WERI-Rb-1 (cell line): ENCODE data around the gene CD99.

Experiments used
- DNase-seq: peaks from one replicate; pipeline ENCODE4 v3.0.0-alpha.2; 2020
- H3K27ac ChIP-seq: fragments of 250-450 bp; sonication (Bioruptor Pico); 2 replicates; pipeline ENCODE4 v1.5.1; 2020; ENCODE audit warnings: mild to moderate bottlenecking, moderate library complexity
- H3K27me3 ChIP-seq: fragments of 250-450 bp; sonication (Bioruptor Pico); 2 replicates; pipeline ENCODE4 v1.5.1; 2021; ENCODE audit warnings: mild to moderate bottlenecking, low read depth, moderate library complexity; ENCODE audit not compliant: insufficient read depth, severe bottlenecking
- H3K36me3 ChIP-seq: fragments of 250-450 bp; sonication (Bioruptor Pico); 2 replicates; pipeline ENCODE4 v1.5.1; 2020; ENCODE audit warnings: mild to moderate bottlenecking, moderate library complexity
- H3K4me3 ChIP-seq: 2 replicates; pipeline ENCODE4 v1.5.1; 2011; ENCODE audit warnings: low read depth, mild to moderate bottlenecking, control low read depth, low read length
- H3K9me3 ChIP-seq: fragments of 250-450 bp; sonication (Bioruptor Pico); 2 replicates; pipeline ENCODE4 v1.5.1; 2021; ENCODE audit warnings: mild to moderate bottlenecking, moderate library complexity; ENCODE audit not compliant: severe bottlenecking
- CTCF ChIP-seq: IDR thresholded peaks from 2 replicates; pipeline ENCODE4 v1.5.1; 2011; ENCODE audit warnings: low read depth, mild to moderate bottlenecking, control low read depth, inconsistent platforms, low read length

CD99 gene

GRCh38 chrX:2710041-2710840, 19.1 kb downstream of the CD99 start:
- Histone ChIP-seq H3K9me3 (no peaks in the 10 kb centered on the region), H3K27me3 (no peaks in the 10 kb centered on the region), H3K27ac (no peak overlapping the region), H3K36me3 (peaks cover 9% of the 10 kb centered on the region), H3K4me3 (no peak overlapping the region)
- TF ChIP-seq CTCF = no peak
- DNase-seq = no peak

DNA sequence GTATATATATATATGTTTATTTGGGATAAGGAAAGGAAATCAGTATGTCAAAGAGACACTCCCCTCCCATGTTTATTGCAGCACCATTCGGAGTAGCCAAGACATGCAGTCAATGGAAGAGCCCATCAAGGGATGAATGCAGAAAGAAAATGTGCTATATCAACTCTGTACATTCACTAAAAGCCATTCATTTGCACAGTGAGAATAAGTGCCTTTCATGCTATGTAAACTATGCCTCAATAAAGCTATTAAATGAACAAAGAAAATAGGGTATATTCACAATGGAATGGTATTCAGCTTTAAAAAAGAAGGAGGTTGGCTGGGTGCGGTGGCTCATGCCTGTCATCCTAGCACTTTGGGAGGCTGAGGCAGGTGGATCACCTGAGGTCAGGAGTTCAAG, 20.3 kb downstream of the CD99 start:
- TF ChIP-seq CTCF = no peak
- H3K36me3 ChIP-seq = peaks cover 9% of the 10 kb centered on the region
- H3K4me3 ChIP-seq = no peak overlapping the region
- no peak overlapping the region for H3K27ac ChIP-seq
- no peak for DNase-seq
- H3K9me3 ChIP-seq = no peaks in the 10 kb centered on the region
- H3K27me3 ChIP-seq = no peaks in the 10 kb centered on the region

- TF ChIP-seq CTCF = no peak
- Histone ChIP-seq H3K27ac (no peak overlapping the region), H3K9me3 (no peaks in the 10 kb centered on the region), H3K36me3 (peaks cover 10% of the 10 kb centered on the region), H3K4me3 (no peak overlapping the region), H3K27me3 (no peaks in the 10 kb centered on the region)
- no peak for DNase-seq
Measured at GRCh38 chrX:2712428-2712827, 21.3 kb downstream of the CD99 start.

DNA sequence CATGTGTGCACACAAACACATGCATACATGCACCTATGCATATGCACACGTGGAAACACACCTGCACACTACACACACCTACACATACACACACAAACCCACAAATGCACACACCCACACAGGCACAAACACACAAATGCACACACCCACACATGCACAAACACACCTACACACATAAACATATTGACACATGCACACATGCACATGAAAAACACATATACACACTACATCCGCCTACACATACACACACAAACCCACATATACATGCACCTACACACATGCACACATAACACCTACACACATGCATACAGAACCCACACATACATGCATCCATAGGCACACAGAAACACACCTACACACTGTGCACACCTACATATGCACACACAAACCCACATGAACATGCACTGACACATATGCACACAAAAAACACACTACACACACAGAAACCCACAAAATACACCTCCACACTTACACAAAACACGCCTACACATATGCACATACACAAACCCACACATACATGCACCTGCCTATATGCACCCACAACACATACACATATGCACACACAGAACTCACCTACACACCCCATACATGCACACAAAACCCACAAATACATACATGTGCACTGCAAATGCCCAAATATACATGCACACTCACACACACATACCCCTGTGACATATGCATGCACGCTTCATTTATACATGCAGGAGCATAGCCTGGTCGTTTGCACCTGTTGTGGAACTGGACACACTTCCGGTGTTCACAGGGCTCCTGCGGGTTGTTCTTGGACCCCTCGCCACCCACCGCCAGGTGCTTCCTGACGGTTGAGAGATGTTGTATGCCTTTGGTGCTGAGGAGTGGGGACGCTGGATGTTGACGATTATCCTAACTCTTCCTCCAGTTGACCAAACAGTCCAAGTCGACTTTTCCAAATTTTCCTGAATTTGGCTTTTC, 22.1 kb downstream of the CD99 start:
- TF ChIP-seq CTCF = no peak
- Histone ChIP-seq H3K27me3 (no peaks in the 10 kb centered on the region), H3K9me3 (no peaks in the 10 kb centered on the region), H3K27ac (no peak overlapping the region), H3K36me3 (peaks cover 11% of the 10 kb centered on the region), H3K4me3 (no peak overlapping the region)
- no peak for DNase-seq

DNA sequence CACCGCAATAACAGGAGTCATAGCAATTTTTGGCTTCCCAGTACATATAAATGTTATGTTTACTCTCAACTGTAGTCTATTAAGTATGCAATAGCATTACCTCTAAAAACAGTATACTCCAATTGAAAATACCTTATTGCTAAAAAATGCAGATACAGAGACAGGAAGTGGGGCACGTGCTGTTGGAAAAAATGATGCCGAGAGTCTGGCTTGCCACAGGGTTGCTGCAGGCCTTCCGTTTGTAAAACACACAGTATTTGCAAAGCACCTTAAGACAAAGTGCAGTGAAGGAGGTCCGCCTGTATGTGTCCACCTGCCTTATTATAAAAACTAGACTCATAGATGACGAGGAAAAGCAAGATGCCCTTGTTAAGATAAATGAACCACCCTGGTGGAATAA, 23.5 kb downstream of the CD99 start:
- TF ChIP-seq CTCF = no peak
- Histone ChIP-seq H3K27ac (no peak overlapping the region), H3K9me3 (no peaks in the 10 kb centered on the region), H3K27me3 (no peaks in the 10 kb centered on the region), H3K36me3 (peaks cover 18% of the 10 kb centered on the region), H3K4me3 (no peak overlapping the region)
- no peak for DNase-seq
